IMR-90 (cell line): ENCODE data around the gene PFKP. TPM values are rescaled to one million over a fixed set of nuclear protein-coding genes. Genes with fewer than 3 reads are reported as not detected.

Experiments used
- ATAC-seq: fragments of 200-7000 bp; cut with Tn5 transposase; 2 replicates; pipeline ENCODE4 v1.9.1; 2020; ENCODE audit warnings: low read depth, mild to moderate bottlenecking, moderate library complexity
- BruUV-seq: library from RNA; stranded (reverse); fragments of 400-500 nt; replicated peaks from 2 replicates; lab custom pipeline; 2021; lab: Mats Ljungman, UMichigan
- CTCF ChIA-PET: fragments of 300-600 bp; formaldehyde crosslinking; extraction: SDS; loops from one replicate; lab custom pipeline; 2021; ENCODE audit warnings: antibody characterized with exemption; lab: Yijun Ruan, JAX
- POLR2A ChIA-PET: fragments of 300-600 bp; sonication (Branson Sonifier 250); formaldehyde crosslinking; loops from one replicate; lab custom pipeline; 2022; ENCODE audit warnings: antibody characterized with exemption; ENCODE audit not compliant: unreplicated experiment; lab: Charles Lee
- DNase-seq: peaks from one replicate; pipeline ENCODE4 v3.0.0; 2013
- H2AFZ ChIP-seq: replicated peaks from 2 replicates; pipeline ENCODE3; 2013; ENCODE audit warnings: low read length, mild to moderate bottlenecking; ENCODE audit not compliant: poor library complexity
- H2AK5ac ChIP-seq: 2 replicates; pipeline ENCODE4 v1.6.1; 2013; ENCODE audit warnings: low read depth, low read length, inconsistent platforms
- H2AK9ac ChIP-seq: replicated peaks from 2 replicates; pipeline ENCODE3; 2013; ENCODE audit warnings: mild to moderate bottlenecking, low read depth, low read length, moderate library complexity; ENCODE audit not compliant: poor library complexity
- H2BK120ac ChIP-seq: 2 replicates; pipeline ENCODE4 v1.6.1; 2013; ENCODE audit warnings: low read depth, low read length, inconsistent platforms
- H2BK15ac ChIP-seq: 3 replicates; pipeline ENCODE4 v1.6.1; 2013; ENCODE audit warnings: low read depth, low read length, inconsistent platforms
- H2BK20ac ChIP-seq: 2 replicates; pipeline ENCODE4 v1.6.1; 2013; ENCODE audit warnings: low read depth, mild to moderate bottlenecking, inconsistent platforms, low read length, moderate library complexity
- H2BK5ac ChIP-seq: 2 replicates; pipeline ENCODE4 v1.6.1; 2013; ENCODE audit warnings: mild to moderate bottlenecking, low read depth, low read length, inconsistent platforms; ENCODE audit not compliant: poor library complexity, severe bottlenecking
- H3K14ac ChIP-seq: replicated peaks from 2 replicates; pipeline ENCODE4 v1.6.1; 2013; ENCODE audit warnings: low read depth, low read length, inconsistent platforms
- H3K18ac ChIP-seq: 2 replicates; pipeline ENCODE4 v1.6.1; 2013; ENCODE audit warnings: low read depth, low read length, control low read depth
- H3K23ac ChIP-seq: 2 replicates; pipeline ENCODE4 v1.6.1; 2013; ENCODE audit warnings: low read depth, low read length, inconsistent platforms
- H3K27ac ChIP-seq: 2 replicates; pipeline ENCODE4 v1.5.1; 2013; ENCODE audit warnings: mild to moderate bottlenecking, control low read depth, low read length; ENCODE audit not compliant: insufficient read depth
- H3K27me3 ChIP-seq: 2 replicates; pipeline ENCODE4 v1.6.1; 2013; ENCODE audit warnings: low read length; ENCODE audit not compliant: control insufficient read depth, insufficient read depth
- H3K36me3 ChIP-seq: 2 replicates; pipeline ENCODE4 v1.6.1; 2013; ENCODE audit warnings: low read length, mixed read lengths; ENCODE audit not compliant: control insufficient read depth, insufficient read depth
- H3K4ac ChIP-seq: 2 replicates; pipeline ENCODE4 v1.6.1; 2013; ENCODE audit warnings: low read depth, low read length, inconsistent platforms
- H3K4me1 ChIP-seq: 2 replicates; pipeline ENCODE4 v1.6.1; 2013; ENCODE audit warnings: low read length, mixed read lengths; ENCODE audit not compliant: control insufficient read depth, insufficient read depth
- H3K4me2 ChIP-seq: 2 replicates; pipeline ENCODE4 v1.6.1; 2013; ENCODE audit warnings: low read depth, mild to moderate bottlenecking, control low read depth, low read length, moderate library complexity
- H3K4me3 ChIP-seq: 2 replicates; pipeline ENCODE4 v1.5.1; 2013; ENCODE audit warnings: low read depth, mild to moderate bottlenecking, control low read depth, low read length, moderate library complexity; ENCODE audit not compliant: insufficient read depth
- H3K56ac ChIP-seq: 2 replicates; pipeline ENCODE4 v1.6.1; 2013; ENCODE audit warnings: low read length, inconsistent platforms; ENCODE audit not compliant: insufficient read depth; ENCODE audit errors: extremely low read depth
- H3K79me1 ChIP-seq, 2 experiments: 2 replicates each; pipeline ENCODE4 v1.6.1; 2013; ENCODE audit warnings: low read length in 2 of 2, inconsistent platforms in 1 of 2, low read depth in 1 of 2
- H3K9ac ChIP-seq: 2 replicates; pipeline ENCODE4 v1.6.1; 2013; ENCODE audit warnings: low read depth, low read length, control low read depth
- H3K9me1 ChIP-seq: 2 replicates; pipeline ENCODE4 v1.6.1; 2013; ENCODE audit warnings: low read length, inconsistent platforms; ENCODE audit not compliant: insufficient read depth
- H3K9me3 ChIP-seq: 2 replicates; pipeline ENCODE4 v1.6.1; 2013; ENCODE audit warnings: low read length; ENCODE audit not compliant: control insufficient read depth, insufficient read depth
- H4K20me1 ChIP-seq: 2 replicates; pipeline ENCODE4 v1.6.1; 2013; ENCODE audit warnings: low read length, inconsistent platforms; ENCODE audit not compliant: insufficient read depth
- H4K5ac ChIP-seq: 2 replicates; pipeline ENCODE4 v1.6.1; 2013; ENCODE audit warnings: mild to moderate bottlenecking, low read depth, low read length, control low read depth
- H4K8ac ChIP-seq, 2 experiments: 2 replicates each; pipeline ENCODE4 v1.6.1; 2013; ENCODE audit warnings: low read depth in 2 of 2, low read length in 2 of 2, control low read depth in 1 of 2, inconsistent platforms in 1 of 2
- H4K91ac ChIP-seq: 2 replicates; pipeline ENCODE4 v1.6.1; 2013; ENCODE audit warnings: low read depth, low read length, inconsistent platforms; ENCODE audit not compliant: insufficient read depth
- BHLHE40 ChIP-seq: fragments of 150-350 bp; IDR thresholded peaks from 2 replicates; pipeline ENCODE4 v1.6.1; 2016; ENCODE audit warnings: mild to moderate bottlenecking, low read depth, low read length
- CHD1 ChIP-seq: IDR thresholded peaks from 2 replicates; pipeline ENCODE4 v1.6.1; 2012; ENCODE audit warnings: low read depth, low read length, improper control_type of control experiment
- MAFK ChIP-seq: IDR thresholded peaks from 2 replicates; pipeline ENCODE4 v1.6.1; 2012; ENCODE audit warnings: low read depth, low read length, improper control_type of control experiment
- MAZ ChIP-seq: IDR thresholded peaks from 2 replicates; pipeline ENCODE4 v1.6.1; 2012; ENCODE audit warnings: low read depth, mild to moderate bottlenecking, low read length, improper control_type of control experiment, moderate library complexity, borderline replicate concordance
- MXI1 ChIP-seq: IDR thresholded peaks from 2 replicates; pipeline ENCODE4 v1.6.1; 2012; ENCODE audit warnings: low read depth, mild to moderate bottlenecking, low read length, moderate library complexity, borderline replicate concordance
- NFE2L2 ChIP-seq: fragments of 150-350 bp; IDR thresholded peaks from 2 replicates; pipeline ENCODE4 v1.6.1; 2016; ENCODE audit warnings: low read depth, mild to moderate bottlenecking, low read length
- RAD21 ChIP-seq: IDR thresholded peaks from 2 replicates; pipeline ENCODE4 v1.6.1; 2012; ENCODE audit warnings: low read length, improper control_type of control experiment
- RCOR1 ChIP-seq: IDR thresholded peaks from 2 replicates; pipeline ENCODE4 v1.6.1; 2012; ENCODE audit warnings: mild to moderate bottlenecking, low read length, improper control_type of control experiment; ENCODE audit not compliant: insufficient replicate concordance
- RFX5 ChIP-seq: IDR thresholded peaks from 2 replicates; pipeline ENCODE4 v1.8.0; 2012; ENCODE audit warnings: low read depth, mild to moderate bottlenecking, low read length, moderate library complexity
- WGBS, 2 experiments: methylation state at CpG; one replicate each; pipeline versions ENCODE4 v1.1.5 to v1.1.7; 2013; ENCODE audit warnings: missing lambda C conversion rate in 2 of 2; ENCODE audit not compliant: insufficient read length in 1 of 2; ENCODE audit errors: extremely low coverage in 2 of 2; 5-methylcytosine and 5-hydroxymethylcytosine counted together
- dilution Hi-C: fragments of 300-500 bp; cut with HindIII; formaldehyde crosslinking; loops from one replicate; pipeline ENCODE4 v1.14.3; 2018; ENCODE audit warnings: low sequenced_read_pairs; ENCODE audit not compliant: unreplicated experiment
- in situ Hi-C: fragments of 300-500 bp; cut with MboI; formaldehyde crosslinking; loops from 3 replicates; pipeline ENCODE4 v1.14.3; 2019; ENCODE audit warnings: low sequenced_read_pairs, inconsistent platforms, mixed read lengths
- intact Hi-C: fragments of 100-400 bp; cut with micrococcal nuclease; formaldehyde crosslinking; loops from 2 replicates; pipeline ENCODE4 v1.10.0; 2022
- polyA plus RNA-seq, 3 experiments: library from polyadenylated mRNA; depleted of rRNA; stranded (reverse); fragments of >200 nt; gene quantifications; 2 replicates each; pipeline ENCODE4 v1.2.3, GENCODE V29; 2012; ENCODE audit warnings: low replicate concordance in 1 of 3
- total RNA-seq: library from RNA; depleted of rRNA; stranded (reverse); fragments of >200 nt; gene quantifications from 2 replicates; pipeline ENCODE4 v1.2.3, GENCODE V29; 2012
- TF ChIP-seq, protein P1 (sequence below): conservative IDR thresholded peaks from 2 replicates; pipeline ENCODE4 v1.5.1; 2012; ENCODE audit warnings: mild to moderate bottlenecking, low read depth, low read length, improper control_type of control experiment
- TF ChIP-seq, protein P2 (sequence below): fragments of 150-350 bp; IDR thresholded peaks from 2 replicates; pipeline ENCODE4 v1.6.1; 2017; ENCODE audit warnings: mild to moderate bottlenecking, antibody characterized with exemption, low read length, low read depth
- TF ChIP-seq, protein P3 (sequence below): fragments of 150-350 bp; IDR thresholded peaks from 2 replicates; pipeline ENCODE4 v1.6.1; 2016; ENCODE audit warnings: low read depth, mild to moderate bottlenecking, low read length, moderate library complexity, borderline replicate concordance

The PFKP gene
- total and polyA plus RNA-seq, 2 of the 4 experiments (the other 2 are of a cell fraction), result 223 to 294 TPM

DNA sequence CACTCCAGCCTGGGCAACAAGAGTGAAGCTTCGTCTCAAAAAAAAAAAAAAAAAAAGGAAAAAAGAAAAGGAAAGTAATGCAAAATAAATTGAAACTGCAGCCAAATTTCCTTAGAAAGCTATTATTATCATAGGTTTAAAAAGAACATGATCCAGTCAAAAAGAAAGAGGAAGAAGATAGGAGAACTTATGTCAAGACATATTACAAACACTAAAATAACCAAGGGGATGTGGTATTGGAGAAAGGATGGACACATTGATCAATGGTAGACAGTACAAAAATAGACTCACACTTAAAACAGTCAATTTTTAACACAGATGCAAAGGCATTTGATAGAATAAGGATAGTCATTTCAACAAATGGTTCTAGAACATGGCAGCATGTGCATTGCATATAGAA is 27.3 kb upstream of the PFKP start:
- no TSS peak for BruUV-seq
- Histone ChIP-seq H3K23ac (no peak overlapping the region), H2AFZ (no peak overlapping the region), H4K5ac (no peak overlapping the region), H3K27ac (no peak overlapping the region), H2BK120ac (no peak overlapping the region), H3K18ac (no peak overlapping the region), H2AK5ac (no peak overlapping the region), H3K79me1 (no peaks in the 10 kb centered on the region), H4K20me1 (no peaks in the 10 kb centered on the region), H2BK20ac (no peak overlapping the region), H4K8ac (no peak overlapping the region), H2BK5ac (no peak overlapping the region), H3K4me3 (no peak overlapping the region), H3K9me1 (peaks cover 2% of the 10 kb centered on the region), H3K36me3 (no peaks in the 10 kb centered on the region), H3K4me2 (no peak overlapping the region), H3K27me3 (no peaks in the 10 kb centered on the region), H3K14ac (no peak overlapping the region), H2BK15ac (no peak overlapping the region), H3K4me1 (peaks cover 5% of the 10 kb centered on the region), H2AK9ac (no peak overlapping the region), H3K9ac (no peak overlapping the region), H3K4ac (no peak overlapping the region), H3K9me3 (no peaks in the 10 kb centered on the region), H4K91ac (no peak overlapping the region), H3K56ac (no peak overlapping the region)
- DNase-seq, result no peak
- intact Hi-C loops, result no loop called here
- dilution Hi-C loops, result loop anchor here (25.0 kb wide), 1 partner anchor 103 kb away; no protein-coding TSS in a partner anchor
- POLR2A ChIA-PET, result interaction anchor here (0.5 kb wide), 1 partner anchor 8 kb away, joined by 3 read pairs; no protein-coding TSS in a partner anchor
- CTCF ChIA-PET, result no interaction called here
- no peak for TF ChIP-seq RCOR1
- TF ChIP-seq RFX5, result no peak
- no peak for TF ChIP-seq MAFK
- TF ChIP-seq CHD1, result no peak
- TF ChIP-seq, protein P1, sequence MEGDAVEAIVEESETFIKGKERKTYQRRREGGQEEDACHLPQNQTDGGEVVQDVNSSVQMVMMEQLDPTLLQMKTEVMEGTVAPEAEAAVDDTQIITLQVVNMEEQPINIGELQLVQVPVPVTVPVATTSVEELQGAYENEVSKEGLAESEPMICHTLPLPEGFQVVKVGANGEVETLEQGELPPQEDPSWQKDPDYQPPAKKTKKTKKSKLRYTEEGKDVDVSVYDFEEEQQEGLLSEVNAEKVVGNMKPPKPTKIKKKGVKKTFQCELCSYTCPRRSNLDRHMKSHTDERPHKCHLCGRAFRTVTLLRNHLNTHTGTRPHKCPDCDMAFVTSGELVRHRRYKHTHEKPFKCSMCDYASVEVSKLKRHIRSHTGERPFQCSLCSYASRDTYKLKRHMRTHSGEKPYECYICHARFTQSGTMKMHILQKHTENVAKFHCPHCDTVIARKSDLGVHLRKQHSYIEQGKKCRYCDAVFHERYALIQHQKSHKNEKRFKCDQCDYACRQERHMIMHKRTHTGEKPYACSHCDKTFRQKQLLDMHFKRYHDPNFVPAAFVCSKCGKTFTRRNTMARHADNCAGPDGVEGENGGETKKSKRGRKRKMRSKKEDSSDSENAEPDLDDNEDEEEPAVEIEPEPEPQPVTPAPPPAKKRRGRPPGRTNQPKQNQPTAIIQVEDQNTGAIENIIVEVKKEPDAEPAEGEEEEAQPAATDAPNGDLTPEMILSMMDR, result no peak
- TF ChIP-seq RAD21, result no peak
- TF ChIP-seq, protein P2, sequence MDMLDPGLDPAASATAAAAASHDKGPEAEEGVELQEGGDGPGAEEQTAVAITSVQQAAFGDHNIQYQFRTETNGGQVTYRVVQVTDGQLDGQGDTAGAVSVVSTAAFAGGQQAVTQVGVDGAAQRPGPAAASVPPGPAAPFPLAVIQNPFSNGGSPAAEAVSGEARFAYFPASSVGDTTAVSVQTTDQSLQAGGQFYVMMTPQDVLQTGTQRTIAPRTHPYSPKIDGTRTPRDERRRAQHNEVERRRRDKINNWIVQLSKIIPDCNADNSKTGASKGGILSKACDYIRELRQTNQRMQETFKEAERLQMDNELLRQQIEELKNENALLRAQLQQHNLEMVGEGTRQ, result no peak
- TF ChIP-seq NFE2L2, result no peak
- TF ChIP-seq MXI1, result no peak
- TF ChIP-seq MAZ, result no peak
- no peak for TF ChIP-seq BHLHE40
- TF ChIP-seq, protein P3, sequence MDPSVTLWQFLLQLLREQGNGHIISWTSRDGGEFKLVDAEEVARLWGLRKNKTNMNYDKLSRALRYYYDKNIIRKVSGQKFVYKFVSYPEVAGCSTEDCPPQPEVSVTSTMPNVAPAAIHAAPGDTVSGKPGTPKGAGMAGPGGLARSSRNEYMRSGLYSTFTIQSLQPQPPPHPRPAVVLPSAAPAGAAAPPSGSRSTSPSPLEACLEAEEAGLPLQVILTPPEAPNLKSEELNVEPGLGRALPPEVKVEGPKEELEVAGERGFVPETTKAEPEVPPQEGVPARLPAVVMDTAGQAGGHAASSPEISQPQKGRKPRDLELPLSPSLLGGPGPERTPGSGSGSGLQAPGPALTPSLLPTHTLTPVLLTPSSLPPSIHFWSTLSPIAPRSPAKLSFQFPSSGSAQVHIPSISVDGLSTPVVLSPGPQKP, result no peak
- in situ Hi-C loops, result loop anchor here (5.0 to 10.0 kb wide), 2 partner anchors 108 to 1925 kb away; no protein-coding TSS in a partner anchor
- no peak for ATAC-seq
- no CpG with 5 or more reads among the region's 1 CpG for WGBS, 2 experiments
